GM12878 (cell line): ENCODE results near the gene PHLDA2. TPM values are rescaled to one million over a fixed set of nuclear protein-coding genes. Genes with fewer than 3 reads are reported as not detected.

Experiments
- ATAC-seq: fragments of 200-7000 bp; cut with Tn5 transposase; 3 replicates; pipeline ENCODE4 v1.9.1; 2020; ENCODE audit warnings: mild to moderate bottlenecking, moderate library complexity
- BruUV-seq: library from RNA; stranded (reverse); fragments of 400-500 nt; replicated peaks from 2 replicates; lab custom pipeline; 2021; lab: Mats Ljungman, UMichigan
- CTCF ChIA-PET: fragments of 300-600 bp; sonication (Branson Sonifier 250); formaldehyde crosslinking; extraction: SDS; loops from one replicate; lab custom pipeline; 2021; ENCODE audit warnings: inconsistent platforms; lab: Yijun Ruan, JAX
- POLR2A ChIA-PET: fragments of 350-600 bp; formaldehyde crosslinking; extraction: SDS; loops from one replicate; lab custom pipeline; 2021; ENCODE audit warnings: inconsistent platforms; lab: Charles Lee
- RAD21 ChIA-PET: fragments of 300-600 bp; sonication (Branson Sonifier 250); formaldehyde crosslinking; loops from one replicate; lab custom pipeline; 2023; ENCODE audit warnings: antibody characterized with exemption; ENCODE audit not compliant: unreplicated experiment; lab: Charles Lee
- SMC1A ChIA-PET: fragments of 300-600 bp; sonication (Branson Sonifier 250); formaldehyde crosslinking; loops from one replicate; lab custom pipeline; 2023; ENCODE audit not compliant: unreplicated experiment, uncharacterized antibody; lab: Charles Lee
- DNase-seq: peaks from one replicate; pipeline ENCODE4 v3.0.0-alpha.2; 2011; ENCODE audit warnings: low read depth, low spot score
- FAIRE-seq: peaks from 3 replicates; lab custom pipeline; 2011; peaks lifted over from hg19 to GRCh38; lab: Jason Lieb, UNC
- H2AFZ ChIP-seq: 2 replicates; pipeline ENCODE4 v1.6.0; 2011; ENCODE audit warnings: low read depth, low read length, control low read depth; ENCODE audit not compliant: control insufficient read depth
- H3K27ac ChIP-seq: 2 replicates; pipeline ENCODE4 v1.5.1; 2011; ENCODE audit warnings: control low read depth; ENCODE audit not compliant: control insufficient read depth, insufficient read depth
- H3K27me3 ChIP-seq, 2 experiments: replicated peaks in 1 of 2; 2 replicates each; pipeline versions ENCODE4 v1.6.0 to v1.6.1; 2011; ENCODE audit warnings: low read length in 1 of 2; ENCODE audit not compliant: control insufficient read depth in 2 of 2, insufficient read depth in 2 of 2
- H3K36me3 ChIP-seq, 2 experiments: 2 replicates each; pipeline ENCODE4 v1.5.1; 2011; ENCODE audit warnings: low read length in 1 of 2; ENCODE audit not compliant: control insufficient read depth in 2 of 2, insufficient read depth in 2 of 2
- H3K4me1 ChIP-seq: 2 replicates; pipeline ENCODE4 v1.6.1; 2011; ENCODE audit warnings: mild to moderate bottlenecking, low read length, moderate library complexity, mixed read lengths; ENCODE audit not compliant: control insufficient read depth, insufficient read depth
- H3K4me2 ChIP-seq: 2 replicates; pipeline ENCODE4 v1.6.0; 2011; ENCODE audit warnings: control low read depth; ENCODE audit not compliant: control insufficient read depth, insufficient read depth
- H3K4me3 ChIP-seq: fragments of 200-600 bp; sonication (generic); 2 replicates; pipeline ENCODE4 v1.5.1; 2016
- H3K79me2 ChIP-seq: 2 replicates; pipeline ENCODE4 v1.6.0; 2011; ENCODE audit warnings: low read length; ENCODE audit not compliant: control insufficient read depth, insufficient read depth
- H3K9ac ChIP-seq: 2 replicates; pipeline ENCODE4 v1.8.0; 2011; ENCODE audit warnings: low read length, control low read depth, mixed read lengths; ENCODE audit not compliant: control insufficient read depth, insufficient read depth
- H3K9me3 ChIP-seq: replicated peaks from 3 replicates; pipeline ENCODE4 v1.5.1; 2011; ENCODE audit warnings: mild to moderate bottlenecking, low read length; ENCODE audit not compliant: control insufficient read depth, insufficient read depth
- H4K20me1 ChIP-seq: 2 replicates; pipeline ENCODE4 v1.6.0; 2011; ENCODE audit not compliant: control insufficient read depth, insufficient read depth
- IKZF2 ChIP-seq, 2 experiments: fragments of 450-650 bp; IDR thresholded peaks; 2 replicates each; pipeline ENCODE4 v1.6.1; 2017; ENCODE audit warnings: mild to moderate bottlenecking in 2 of 2, moderate library complexity in 2 of 2
- PAX8 ChIP-seq: fragments of 450-650 bp; IDR thresholded peaks from 2 replicates; pipeline ENCODE4 v1.6.1; 2017; ENCODE audit warnings: mild to moderate bottlenecking, moderate library complexity
- POU2F2 ChIP-seq: IDR thresholded peaks from 3 replicates; pipeline ENCODE4 v1.6.1; 2011; ENCODE audit warnings: low read depth, mild to moderate bottlenecking, low read length, borderline replicate concordance
- RCOR1 ChIP-seq: conservative IDR thresholded peaks from 2 replicates; pipeline ENCODE4 v1.6.1; 2012; ENCODE audit warnings: low read depth, low read length, improper control_type of control experiment
- SIN3A ChIP-seq: IDR thresholded peaks from 2 replicates; pipeline ENCODE4 v1.6.1; 2012; ENCODE audit warnings: low read depth, low read length, improper control_type of control experiment
- SUZ12 ChIP-seq: fragments of 200-600 bp; sonication (generic); IDR thresholded peaks from one replicate; pipeline ENCODE4 v1.6.1; 2018; ENCODE audit warnings: antibody characterized with exemption, mild to moderate bottlenecking; ENCODE audit not compliant: unreplicated experiment
- WGBS: methylation state at CpG from one replicate; pipeline ENCODE4 v1.1.6; 2016; ENCODE audit warnings: low lambda C conversion rate; ENCODE audit not compliant: insufficient replicate concordance, insufficient coverage; ENCODE audit errors: missing lambda C conversion rate; 5-methylcytosine and 5-hydroxymethylcytosine counted together
- in situ Hi-C: fragments of 300-500 bp; cut with MboI; formaldehyde crosslinking; loops from 9 replicates; pipeline ENCODE4 v1.14.3; 2018; ENCODE audit warnings: mixed read lengths
- intact Hi-C: fragments of 100-400 bp; cut with micrococcal nuclease; formaldehyde crosslinking; loops from one replicate; pipeline ENCODE4 v1.14.2; 2022; ENCODE audit not compliant: unreplicated experiment
- polyA plus RNA-seq, 11 experiments: library from polyadenylated mRNA; depleted of rRNA in 4 of 11; unstranded in 6 of 11; stranded (reverse) in 5 of 11; fragments of >200 nt; fragmentation: Nextera tagmentation in 4 of 11; fragmentation: Illumina TruSeq in 1 of 11; extraction: Ambion mirVana in 4 of 11; extraction: Trizol in 1 of 11; gene quantifications; 1 replicate in 1 of 11; 2 replicates in 10 of 11; pipeline versions ENCODE4 v1.2.1 to v1.2.3, GENCODE V29; 2011 to 2016; ENCODE audit warnings: inconsistent platforms in 2 of 11, missing spikeins in 2 of 11, low read depth in 1 of 11
- total RNA-seq, 4 experiments: library from RNA; depleted of rRNA in 3 of 4; stranded (reverse); fragments of >200 nt in 3 of 4; fragmentation: Illumina TruSeq in 1 of 4; extraction: Trizol in 1 of 4; gene quantifications; 2 replicates each; pipeline versions ENCODE4 v1.2.1 to v1.2.3, GENCODE V29; 2013 to 2021
- TF ChIP-seq, protein P1 (sequence below): fragments of 450-650 bp; IDR thresholded peaks from 2 replicates; pipeline ENCODE4 v1.6.1; 2016; ENCODE audit warnings: mild to moderate bottlenecking

PHLDA2 gene
- total and polyA plus RNA-seq, 10 of the 15 experiments (the other 5 are each of a cell fraction or from before 2014, with no cell fraction given) = 0.15 to 0.49 (median 0.16) TPM; not detected in 7

DNA sequence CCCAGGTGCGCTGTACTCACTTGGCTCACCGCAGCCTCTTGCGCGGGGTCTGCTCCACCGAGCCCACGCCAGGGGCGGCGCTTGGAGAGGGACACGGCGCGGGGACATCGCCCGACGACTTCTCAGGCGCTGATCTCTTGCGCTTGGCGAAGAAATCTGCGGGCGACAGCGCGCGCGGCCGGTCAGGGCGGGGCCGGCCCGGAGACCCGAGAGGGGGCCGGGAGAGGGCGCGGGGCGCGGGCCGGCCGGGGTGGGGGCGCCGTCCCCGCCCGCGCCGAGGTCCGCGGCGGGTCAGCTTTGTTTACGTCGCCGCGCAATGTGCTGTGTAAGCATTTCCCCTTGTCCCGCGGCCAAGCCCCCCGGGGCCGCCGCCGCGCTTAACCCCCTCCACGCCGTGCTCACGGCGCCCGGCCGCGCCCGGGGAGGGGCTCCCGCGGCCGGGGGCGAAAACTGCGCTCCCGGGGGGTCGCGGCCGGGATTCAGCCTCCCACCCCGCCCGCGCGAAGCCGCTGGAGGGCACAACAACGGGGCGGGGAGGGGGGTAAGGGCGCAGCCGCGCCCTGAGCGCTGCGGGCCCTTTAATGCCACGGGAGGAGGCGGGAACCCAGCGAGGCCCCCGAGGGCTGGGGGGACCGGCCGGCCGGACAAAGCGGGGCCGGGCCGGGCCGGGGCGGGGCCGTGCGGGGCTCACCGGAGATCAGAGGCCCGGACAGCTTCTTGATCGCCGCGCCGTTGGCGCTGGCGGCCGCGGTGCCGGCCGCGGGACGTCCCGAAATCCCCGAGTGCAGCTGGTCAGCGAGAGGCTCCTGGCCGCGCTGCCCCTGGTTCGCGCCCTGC is 45.0 kb downstream of the PHLDA2 start:
- Histone ChIP-seq H3K4me1 (peaks cover 5% of the 10 kb centered on the region), H3K79me2 (no peaks in the 10 kb centered on the region), H3K27me3 (peaks cover 9 to 10% of the 10 kb centered on the region in 2 experiments; a peak in 3 of 4 replicates), H4K20me1 (no peaks in the 10 kb centered on the region), H3K36me3 (no peaks in the 10 kb centered on the region), H2AFZ (no peak overlapping the region), H3K27ac (no peak overlapping the region)
- no peak for FAIRE-seq
- in situ Hi-C loops = no loop called here
- POLR2A ChIA-PET = no interaction called here
- ATAC-seq = no peak
- TF ChIP-seq PAX8 = no peak
- peak; percentile 95 for TF ChIP-seq SUZ12
- TF ChIP-seq, all 136 proteins: peak for 1
- Histone ChIP-seq H3K9ac (no peak overlapping the region), H3K9me3 (no peaks in the 10 kb centered on the region; the same call in 2 of the 3 replicates), H3K4me3 (no peak overlapping the region), H3K4me2 (no peak overlapping the region)
- RAD21 ChIA-PET = no interaction called here
- intact Hi-C loops = no loop called here
- 8% methylated on average over 72 of the region's 119 CpGs for WGBS
- SMC1A ChIA-PET = interaction anchor here (1.1 kb wide), 1 partner anchor 351 kb away, joined by 3 read pairs; no protein-coding TSS in a partner anchor
- CTCF ChIA-PET = interaction anchor here (2.2 kb wide), 1 partner anchor 351 kb away, joined by 12 read pairs; no protein-coding TSS in a partner anchor
- DNase-seq = no peak
- BruUV-seq = no TSS peak

DNA sequence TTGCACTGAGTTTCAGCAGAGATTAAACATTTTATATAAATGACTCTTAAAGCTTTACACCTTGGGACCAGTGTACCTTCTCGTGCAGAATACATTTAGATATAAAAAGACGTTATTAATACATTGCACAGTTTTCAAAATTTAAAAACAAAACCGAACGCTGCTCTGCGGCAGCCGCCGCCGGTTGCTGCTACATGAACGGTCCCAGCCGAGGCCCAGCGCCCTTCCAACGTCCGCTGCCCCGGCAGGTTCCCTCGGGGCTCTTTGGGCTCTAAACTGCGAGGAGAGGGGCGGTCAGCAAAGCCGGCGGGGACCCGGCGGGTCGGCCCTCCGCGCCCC is 45.6 kb downstream of the PHLDA2 start:
- Histone ChIP-seq H4K20me1 (no peaks in the 10 kb centered on the region), H3K36me3 (no peaks in the 10 kb centered on the region), H2AFZ (no peak overlapping the region), H3K27ac (no peak overlapping the region), H3K4me1 (peaks cover 5% of the 10 kb centered on the region), H3K4me3 (no peak overlapping the region), H3K9ac (no peak overlapping the region), H3K79me2 (no peaks in the 10 kb centered on the region), H3K4me2 (no peak overlapping the region), H3K27me3 (peaks cover 9 to 10% of the 10 kb centered on the region in 2 experiments; a peak in 3 of 4 replicates), H3K9me3 (no peaks in the 10 kb centered on the region; the same call in 2 of the 3 replicates)
- POLR2A ChIA-PET = no interaction called here
- CTCF ChIA-PET = interaction anchor here (2.2 kb wide), 1 partner anchor 351 kb away, joined by 12 read pairs; no protein-coding TSS in a partner anchor
- RAD21 ChIA-PET = no interaction called here
- SMC1A ChIA-PET = interaction anchor here (1.1 kb wide), 1 partner anchor 350 kb away, joined by 3 read pairs; no protein-coding TSS in a partner anchor
- no peak for DNase-seq
- FAIRE-seq = no peak
- TF ChIP-seq, protein P1, sequence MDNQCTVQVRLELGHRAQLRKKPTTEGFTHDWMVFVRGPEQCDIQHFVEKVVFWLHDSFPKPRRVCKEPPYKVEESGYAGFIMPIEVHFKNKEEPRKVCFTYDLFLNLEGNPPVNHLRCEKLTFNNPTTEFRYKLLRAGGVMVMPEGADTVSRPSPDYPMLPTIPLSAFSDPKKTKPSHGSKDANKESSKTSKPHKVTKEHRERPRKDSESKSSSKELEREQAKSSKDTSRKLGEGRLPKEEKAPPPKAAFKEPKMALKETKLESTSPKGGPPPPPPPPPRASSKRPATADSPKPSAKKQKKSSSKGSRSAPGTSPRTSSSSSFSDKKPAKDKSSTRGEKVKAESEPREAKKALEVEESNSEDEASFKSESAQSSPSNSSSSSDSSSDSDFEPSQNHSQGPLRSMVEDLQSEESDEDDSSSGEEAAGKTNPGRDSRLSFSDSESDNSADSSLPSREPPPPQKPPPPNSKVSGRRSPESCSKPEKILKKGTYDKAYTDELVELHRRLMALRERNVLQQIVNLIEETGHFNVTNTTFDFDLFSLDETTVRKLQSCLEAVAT = no peak
- no peak for TF ChIP-seq IKZF2 (IDR thresholded peaks at IDR 0.05)
- TF ChIP-seq POU2F2 = no peak
- TF ChIP-seq RCOR1 = no peak
- no peak for TF ChIP-seq SIN3A
- no peak for ATAC-seq
- in situ Hi-C loops = no loop called here
- intact Hi-C loops = no loop called here
- no TSS peak for BruUV-seq
- WGBS = 3% methylated on average over 24 of the region's 24 CpGs
